Esophagus muscularis mucosa (tissue), 4 donors: Measurements from ENCODE around the gene CHST15. TPM values are rescaled to one million over a fixed set of nuclear protein-coding genes. Genes with fewer than 3 reads are reported as not detected.

Experiments used
- DNase-seq: peaks from one replicate; pipeline ENCODE4 v3.0.0-alpha.2; 2017; ENCODE audit errors: extremely low spot score
- H3K27ac ChIP-seq, 4 donors: fragments of 200-600 bp; sonication (generic); replicated peaks in 1 of 4; 1 replicate in 3 of 4; 2 replicates in 1 of 4; pipeline ENCODE4 v1.5.1; 2016 to 2019; ENCODE audit warnings: mild to moderate bottlenecking in 1 of 4
- H3K27me3 ChIP-seq, 4 donors: fragments of 200-600 bp; sonication (generic); one replicate each; pipeline versions ENCODE4 v1.5.1 to v1.6.0; 2016 to 2019
- H3K36me3 ChIP-seq, 4 donors: fragments of 200-600 bp; sonication (generic); one replicate each; pipeline ENCODE4 v1.5.1; 2016 to 2019
- H3K4me1 ChIP-seq, 4 donors: fragments of 200-600 bp; sonication (generic); one replicate each; pipeline ENCODE4 v1.5.1; 2016 to 2019
- H3K4me3 ChIP-seq, 4 donors: fragments of 200-600 bp; sonication (generic); 1 replicate in 2 of 4; 2 replicates in 2 of 4; pipeline ENCODE4 v1.5.1; 2016 to 2019; ENCODE audit warnings: mild to moderate bottlenecking in 4 of 4, moderate library complexity in 1 of 4
- H3K9me3 ChIP-seq, 4 donors: fragments of 200-600 bp; sonication (generic); 1 replicate in 3 of 4; 2 replicates in 1 of 4; pipeline ENCODE4 v1.5.1; 2016 to 2019
- EP300 ChIP-seq: sonication (generic); formaldehyde crosslinking; IDR thresholded peaks from one replicate; pipeline ENCODE4 v1.6.1; 2017; ENCODE audit warnings: antibody characterized with exemption
- POLR2A ChIP-seq: fragments of 450-650 bp; IDR thresholded peaks from one replicate; pipeline ENCODE4 v1.6.1; 2017; ENCODE audit warnings: antibody characterized with exemption, moderate library complexity, mild to moderate bottlenecking, low read depth
- POLR2AphosphoS5 ChIP-seq, 2 donors: sonication (generic); formaldehyde crosslinking; IDR thresholded peaks; one replicate each; pipeline ENCODE4 v1.6.1; 2017; ENCODE audit warnings: antibody characterized with exemption in 2 of 2
- WGBS: methylation state at CpG from one replicate; pipeline ENCODE4 v1.1.5; 2018; 5-methylcytosine and 5-hydroxymethylcytosine counted together
- intact Hi-C: fragments of 100-400 bp; cut with DNase I; formaldehyde crosslinking; loops from one replicate; pipeline ENCODE4 v1.15.1; 2023
- total RNA-seq, 4 donors: library from RNA; depleted of rRNA; stranded (reverse); fragments of >200 nt; gene quantifications; one replicate each; pipeline versions ENCODE4 v1.1.0 to v1.2.1, GENCODE V29; 2016
- TF ChIP-seq, protein P1 (sequence below), 3 experiments: fragments of 200-600 bp in 2 of 3; fragments of 450-650 bp in 1 of 3; sonication (generic) in 2 of 3; IDR thresholded peaks; one replicate each; pipeline ENCODE4 v1.5.1; 2017 to 2019; ENCODE audit warnings: antibody characterized with exemption in 3 of 3, mild to moderate bottlenecking in 2 of 3, moderate library complexity in 1 of 3

Gene CHST15
- total RNA-seq, 4 donors from 2014 or later, result 48.2 to 76.1 (median 62.5) TPM

DNA sequence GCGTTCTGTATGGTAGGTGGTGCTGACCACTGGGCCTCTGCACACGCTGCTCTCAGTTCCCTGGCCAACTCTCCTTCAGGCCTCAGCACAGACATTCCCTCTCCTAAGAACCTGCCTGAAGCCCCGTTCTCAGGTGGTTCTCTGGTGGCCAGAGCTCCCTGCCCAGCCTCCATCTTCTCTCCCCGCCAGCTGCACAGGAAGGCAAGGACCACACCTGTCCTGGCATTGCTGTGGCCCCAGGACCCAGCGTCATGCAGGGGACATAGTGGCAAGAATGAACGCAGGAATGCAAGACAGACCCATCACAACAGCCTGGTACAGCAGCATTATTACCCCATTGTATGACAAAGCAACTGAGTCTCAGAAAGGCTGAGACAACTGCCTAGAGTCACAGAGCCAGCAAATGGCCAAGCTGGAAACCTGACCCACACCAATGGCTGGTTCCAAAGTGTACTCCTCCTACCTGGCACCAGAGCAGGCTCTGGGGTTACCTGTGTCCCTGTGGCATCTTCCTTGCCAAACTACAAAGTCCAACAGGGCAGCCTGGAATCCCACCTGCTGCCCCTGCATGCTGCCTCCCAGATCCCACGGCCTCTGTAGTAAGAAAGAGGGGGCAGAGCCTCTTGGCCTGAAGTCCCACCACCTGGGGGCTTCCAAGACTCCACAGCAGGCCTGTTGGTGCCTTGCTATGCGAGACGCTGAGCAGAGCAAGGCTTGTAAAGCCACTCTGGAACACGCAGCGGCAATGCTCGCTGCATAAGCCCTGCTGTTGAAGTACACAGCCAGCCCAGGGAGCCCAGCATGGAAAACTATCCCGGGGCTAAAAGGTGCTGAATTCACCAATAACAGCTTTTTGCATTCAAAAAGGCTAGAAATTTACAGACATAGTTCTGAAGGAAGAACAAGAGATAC lies 73.3 kb downstream of the CHST15 start:
- H3K4me3 ChIP-seq, result no peak overlapping the region
- intact Hi-C loops, result no loop called here
- DNase-seq, result no peak

DNA sequence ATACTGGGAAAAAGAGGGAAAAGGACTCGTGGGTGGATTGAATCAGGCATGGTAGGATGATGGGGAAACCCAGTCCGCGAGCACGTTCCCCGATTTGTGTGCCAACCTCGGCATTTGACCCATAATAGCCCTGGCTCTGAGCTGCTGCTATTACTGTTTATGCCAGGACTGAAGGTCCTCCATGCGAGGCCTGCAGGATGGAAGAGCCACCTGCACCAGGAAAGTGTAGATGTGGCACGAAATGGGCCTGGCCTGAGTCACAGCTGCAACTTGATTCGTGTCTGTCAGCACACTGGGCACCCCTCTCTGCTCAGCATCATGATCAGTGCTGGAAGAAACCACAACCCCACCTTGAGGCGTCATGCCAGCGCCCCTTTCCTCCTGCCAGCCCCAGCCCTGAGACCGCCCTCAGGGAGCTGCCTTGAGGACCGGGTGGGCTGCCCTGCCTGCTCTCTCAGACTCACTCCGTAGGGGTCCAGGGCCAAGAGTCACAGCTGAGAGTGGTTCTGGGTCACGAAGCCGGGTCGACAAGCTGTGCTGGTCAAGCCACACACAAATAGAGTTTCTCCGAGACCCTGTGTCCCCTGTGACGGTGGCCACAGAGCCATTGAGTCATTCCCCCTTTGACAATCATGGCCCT lies 74.4 kb downstream of the CHST15 start:
- H3K36me3 ChIP-seq, result peaks cover 9 to 33% (median 15%) of the 10 kb centered on the region in 4 donors
- WGBS, result 83% methylated on average over 19 of the region's 19 CpGs
- no peak for DNase-seq
- H3K4me1 ChIP-seq, result peaks cover 0 to 63% (median 58%) of the 10 kb centered on the region in 4 donors
- no peaks in the 10 kb centered on the region for H3K9me3 ChIP-seq
- no peak for TF ChIP-seq POLR2A
- no peak for TF ChIP-seq POLR2AphosphoS5 (IDR thresholded peaks at IDR 0.05)
- no peak for TF ChIP-seq EP300
- TF ChIP-seq, protein P1, sequence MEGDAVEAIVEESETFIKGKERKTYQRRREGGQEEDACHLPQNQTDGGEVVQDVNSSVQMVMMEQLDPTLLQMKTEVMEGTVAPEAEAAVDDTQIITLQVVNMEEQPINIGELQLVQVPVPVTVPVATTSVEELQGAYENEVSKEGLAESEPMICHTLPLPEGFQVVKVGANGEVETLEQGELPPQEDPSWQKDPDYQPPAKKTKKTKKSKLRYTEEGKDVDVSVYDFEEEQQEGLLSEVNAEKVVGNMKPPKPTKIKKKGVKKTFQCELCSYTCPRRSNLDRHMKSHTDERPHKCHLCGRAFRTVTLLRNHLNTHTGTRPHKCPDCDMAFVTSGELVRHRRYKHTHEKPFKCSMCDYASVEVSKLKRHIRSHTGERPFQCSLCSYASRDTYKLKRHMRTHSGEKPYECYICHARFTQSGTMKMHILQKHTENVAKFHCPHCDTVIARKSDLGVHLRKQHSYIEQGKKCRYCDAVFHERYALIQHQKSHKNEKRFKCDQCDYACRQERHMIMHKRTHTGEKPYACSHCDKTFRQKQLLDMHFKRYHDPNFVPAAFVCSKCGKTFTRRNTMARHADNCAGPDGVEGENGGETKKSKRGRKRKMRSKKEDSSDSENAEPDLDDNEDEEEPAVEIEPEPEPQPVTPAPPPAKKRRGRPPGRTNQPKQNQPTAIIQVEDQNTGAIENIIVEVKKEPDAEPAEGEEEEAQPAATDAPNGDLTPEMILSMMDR (IDR thresholded peaks at IDR 0.05), result no peak
- peak overlapping the region in 3 of 4 donors; percentile 36 to 95 (median 94) for H3K27ac ChIP-seq
- intact Hi-C loops, result no loop called here
- no peak overlapping the region for H3K4me3 ChIP-seq
- no peaks in the 10 kb centered on the region for H3K27me3 ChIP-seq

More for the DNA sequence above, 73.3 kb downstream of the CHST15 start:
- Histone ChIP-seq H3K27ac (no peak overlapping the region), H3K4me1 (peaks cover 0 to 55% (median 54%) of the 10 kb centered on the region in 4 donors), H3K36me3 (peaks cover 9 to 32% (median 15%) of the 10 kb centered on the region in 4 donors), H3K9me3 (no peaks in the 10 kb centered on the region), H3K27me3 (no peaks in the 10 kb centered on the region)
- TF ChIP-seq POLR2A (no peak), POLR2AphosphoS5 (IDR thresholded peaks at IDR 0.05) (no peak), EP300 (no peak)
- TF ChIP-seq, protein P1 (IDR thresholded peaks at IDR 0.05), result no peak
- WGBS, result 80% methylated on average over 5 of the region's 13 CpGs

DNA sequence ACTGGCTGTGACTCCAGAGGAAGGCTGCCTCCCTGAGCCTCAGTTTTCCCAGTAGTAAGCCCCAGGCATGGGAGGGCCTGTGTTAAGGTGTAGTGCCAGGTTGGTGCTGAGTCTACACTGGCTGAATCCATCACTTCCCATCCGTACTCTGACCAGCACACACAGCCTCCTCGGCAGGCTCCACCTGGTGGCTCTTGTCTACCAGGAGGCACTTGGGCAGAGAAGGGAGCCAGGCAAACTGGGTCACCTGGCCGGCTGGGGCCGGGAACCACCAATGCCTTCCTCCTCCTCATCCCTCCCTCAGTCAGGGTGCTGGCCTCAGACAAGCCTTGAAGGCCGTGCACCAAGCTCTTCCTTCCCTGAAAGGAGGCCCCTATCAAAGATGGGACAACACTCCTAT lies 75.7 kb downstream of the CHST15 start:
- no peaks in the 10 kb centered on the region for H3K9me3 ChIP-seq
- peaks cover 9 to 44% (median 18%) of the 10 kb centered on the region in 4 donors for H3K36me3 ChIP-seq
- no peaks in the 10 kb centered on the region for H3K27me3 ChIP-seq
- peaks cover 0 to 62% (median 58%) of the 10 kb centered on the region in 4 donors for H3K4me1 ChIP-seq
- WGBS, result 89% methylated on average over 3 of the region's 5 CpGs
- TF ChIP-seq EP300 (no peak), POLR2AphosphoS5 (IDR thresholded peaks at IDR 0.05) (no peak), POLR2A (no peak)
- TF ChIP-seq, protein P1 (IDR thresholded peaks at IDR 0.05), result no peak
- no peak for DNase-seq
- no peak overlapping the region for H3K4me3 ChIP-seq
- peak overlapping the region; percentile 27 to 95 (median 65) for H3K27ac ChIP-seq
- intact Hi-C loops, result no loop called here

DNA sequence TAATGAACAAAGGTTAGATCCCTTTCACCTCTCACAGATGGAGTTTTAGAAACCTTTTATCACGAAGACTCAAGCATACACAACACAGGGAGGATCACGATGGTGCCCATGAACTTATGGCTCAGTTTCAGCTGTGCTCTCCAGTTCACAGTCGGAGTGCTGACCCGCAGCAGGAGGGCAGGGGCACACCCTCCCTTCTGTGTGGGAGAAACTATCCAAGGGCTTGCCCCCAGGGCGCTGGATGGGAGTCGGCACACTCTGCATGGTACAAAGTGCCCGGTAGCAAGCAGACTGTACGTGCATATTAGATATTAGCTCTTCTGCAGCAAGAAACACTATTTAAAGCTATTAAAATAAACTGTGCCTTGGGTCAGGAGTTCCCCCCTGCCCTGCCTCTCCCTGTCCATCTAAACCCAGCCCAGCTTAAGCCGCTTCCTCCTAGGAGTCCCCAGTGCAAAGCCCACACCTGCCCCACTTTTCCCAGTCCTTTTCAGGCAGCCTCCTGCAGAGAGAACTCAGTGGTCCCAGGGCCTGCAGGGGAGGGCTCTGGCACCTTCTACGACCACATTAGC lies 76.5 kb downstream of the CHST15 start:
- Histone ChIP-seq H3K36me3 (peaks cover 9 to 52% (median 18%) of the 10 kb centered on the region in 4 donors), H3K9me3 (no peaks in the 10 kb centered on the region), H3K27me3 (no peaks in the 10 kb centered on the region), H3K4me1 (peaks cover 0 to 55% (median 52%) of the 10 kb centered on the region in 4 donors), H3K27ac (peak overlapping the region; percentile 25 to 95 (median 69)), H3K4me3 (no peak overlapping the region)
- no peak for DNase-seq
- intact Hi-C loops, result no loop called here
- TF ChIP-seq POLR2A (no peak), EP300 (no peak), POLR2AphosphoS5 (IDR thresholded peaks at IDR 0.05) (no peak)
- TF ChIP-seq, protein P1 (IDR thresholded peaks at IDR 0.05), result no peak
- WGBS, result 50% methylated on average over 10 of the region's 10 CpGs
